Diencephalon (tissue), 1 donor: Measurements from ENCODE around the gene TMEM132E. TPM values are rescaled to one million over a fixed set of nuclear protein-coding genes. Genes with fewer than 3 reads are reported as not detected.

Experiments used
- total RNA-seq: library from RNA; depleted of rRNA; stranded (reverse); fragments of >200 nt; gene quantifications from one replicate; pipeline ENCODE4 v1.2.3, GENCODE V29; 2014

Gene TMEM132E, protein sequence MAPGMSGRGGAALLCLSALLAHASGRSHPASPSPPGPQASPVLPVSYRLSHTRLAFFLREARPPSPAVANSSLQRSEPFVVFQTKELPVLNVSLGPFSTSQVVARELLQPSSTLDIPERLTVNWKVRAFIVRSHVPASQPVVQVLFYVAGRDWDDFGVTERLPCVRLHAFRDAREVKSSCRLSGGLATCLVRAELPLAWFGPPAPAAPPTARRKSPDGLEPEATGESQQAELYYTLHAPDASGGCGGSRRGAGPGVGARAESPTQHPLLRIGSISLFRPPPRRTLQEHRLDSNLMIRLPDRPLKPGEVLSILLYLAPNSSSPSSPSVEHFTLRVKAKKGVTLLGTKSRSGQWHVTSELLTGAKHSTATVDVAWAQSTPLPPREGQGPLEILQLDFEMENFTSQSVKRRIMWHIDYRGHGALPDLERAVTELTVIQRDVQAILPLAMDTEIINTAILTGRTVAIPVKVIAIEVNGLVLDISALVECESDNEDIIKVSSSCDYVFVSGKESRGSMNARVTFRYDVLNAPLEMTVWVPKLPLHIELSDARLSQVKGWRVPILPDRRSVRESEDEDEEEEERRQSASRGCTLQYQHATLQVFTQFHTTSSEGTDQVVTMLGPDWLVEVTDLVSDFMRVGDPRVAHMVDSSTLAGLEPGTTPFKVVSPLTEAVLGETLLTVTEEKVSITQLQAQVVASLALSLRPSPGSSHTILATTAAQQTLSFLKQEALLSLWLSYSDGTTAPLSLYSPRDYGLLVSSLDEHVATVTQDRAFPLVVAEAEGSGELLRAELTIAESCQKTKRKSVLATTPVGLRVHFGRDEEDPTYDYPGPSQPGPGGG (N-terminal part only)
- total RNA-seq = 10.6 TPM

DNA sequence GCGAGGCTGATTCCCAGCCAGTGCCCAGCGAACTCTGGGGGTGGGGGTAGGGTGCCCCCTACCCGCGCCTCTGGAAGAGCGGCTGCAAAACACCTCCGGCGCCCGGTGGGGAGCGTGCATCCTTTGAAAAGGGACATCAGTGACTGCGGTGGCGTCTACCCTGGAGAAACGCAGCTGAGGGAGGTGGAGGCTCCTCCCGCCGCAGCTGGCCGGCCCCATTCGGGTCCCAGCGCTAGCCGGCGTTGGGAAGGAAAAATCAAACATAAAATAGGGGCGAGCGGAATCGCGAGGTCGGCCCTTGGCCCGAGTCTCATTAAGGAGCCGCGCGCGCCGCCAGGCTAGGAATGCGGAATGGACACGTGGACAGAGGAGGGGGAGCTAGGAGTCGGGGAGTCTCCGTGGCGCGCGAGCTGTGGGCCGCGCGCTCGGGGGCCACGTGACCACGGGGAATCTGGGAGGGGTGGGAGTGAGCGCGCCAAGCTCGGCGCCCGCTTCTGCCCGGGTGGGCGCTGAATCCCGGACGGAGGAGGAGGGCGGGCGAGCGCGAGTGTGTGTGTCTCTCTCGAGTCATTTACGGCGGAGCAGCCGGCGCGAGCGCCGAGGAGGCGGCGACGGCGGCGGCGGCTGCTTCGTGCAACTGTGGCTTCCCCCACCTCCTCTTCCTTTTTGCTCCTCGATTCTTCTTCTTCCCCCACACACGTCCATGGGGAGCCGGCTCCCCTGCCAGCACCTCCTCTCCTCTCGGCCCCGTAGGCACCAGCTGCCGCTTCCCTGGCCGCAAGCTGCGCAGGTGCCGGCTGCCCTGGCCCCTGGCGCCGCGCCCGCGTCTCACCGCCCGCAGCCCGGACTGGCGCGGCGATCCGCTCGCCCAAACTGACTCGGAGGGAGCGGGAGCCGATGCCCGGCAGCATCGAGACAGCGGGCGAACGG, at the start of gene TMEM132E:
TSS of gene TMEM132E (plus strand) at position 566 of the 930 bp plus-strand sequence. CDS start 1,495 bp downstream, outside the sequence.

Other genes starting within 250 kb of the TMEM132E start
- gene CCL13, start 223.1 kb upstream of the TMEM132E start, total RNA-seq = not detected
- not detected for gene CCL1, start 216.3 kb upstream of the TMEM132E start, total RNA-seq